NB4 (cell line): ENCODE measurements around the gene TCF12.
A peak's percentile ranks its signal among the peaks of the same experiment; 100 is the strongest.

Experiments used
- DNase-seq: peaks from one replicate; pipeline ENCODE4 v3.0.0; 2010; ENCODE audit warnings: low read depth
- H3K4me3 ChIP-seq: one replicate; pipeline ENCODE4 v1.5.1; 2011; ENCODE audit warnings: mild to moderate bottlenecking, low read depth, low read length, moderate library complexity
- CTCF ChIP-seq: IDR thresholded peaks from one replicate; pipeline ENCODE4 v1.5.1; 2012; ENCODE audit warnings: low read depth, low read length
- MAX ChIP-seq: IDR thresholded peaks from 2 replicates; pipeline ENCODE4 v1.6.1; 2011; ENCODE audit warnings: low read depth, low read length
- MYC ChIP-seq: IDR thresholded peaks from 2 replicates; pipeline ENCODE4 v1.6.1; 2011; ENCODE audit warnings: low read depth, low read length
- POLR2A ChIP-seq: IDR thresholded peaks from 2 replicates; pipeline ENCODE4 v1.6.1; 2011; ENCODE audit warnings: mild to moderate bottlenecking; ENCODE audit not compliant: insufficient read length; ENCODE audit errors: extremely low read depth

Gene TCF12

GRCh38 chr15:56879502-56879901 is 38.9 kb upstream of the TCF12 start:
- DNase-seq: no peak
- TF ChIP-seq CTCF (no peak), POLR2A (no peak), MYC (no peak), MAX (no peak)
- no peak overlapping the region for H3K4me3 ChIP-seq

- no peak for DNase-seq
- no peak overlapping the region for H3K4me3 ChIP-seq
- TF ChIP-seq POLR2A (no peak), MYC (no peak), CTCF (no peak), MAX (no peak)
Observed at GRCh38 chr15:56883088-56883487, 35.4 kb upstream of the TCF12 start.

GRCh38 chr15:56886363-56886931 is 32.0 kb upstream of the TCF12 start:
- peak; percentile 24 for DNase-seq
- peak overlapping the region; percentile 32 for H3K4me3 ChIP-seq
- TF ChIP-seq MAX (no peak), MYC (no peak), CTCF (no peak), POLR2A (no peak)

- H3K4me3 ChIP-seq: peak overlapping the region; percentile 73
- DNase-seq: peak; percentile 93
- TF ChIP-seq MAX (peak; percentile 50; the same call in 1 of the 2 replicates), MYC (peak; percentile 66; the same call in 1 of the 2 replicates), POLR2A (peak; percentile 74), CTCF (no peak)
Observed at GRCh38 chr15:56886932-56887781, 31.3 kb upstream of the TCF12 start.

- TF ChIP-seq POLR2A: no peak
- TF ChIP-seq MYC: no peak
- no peak for TF ChIP-seq CTCF
- no peak for TF ChIP-seq MAX
- peak overlapping the region; percentile 73 for H3K4me3 ChIP-seq
- DNase-seq: no peak
Observed at GRCh38 chr15:56887782-56888438, 30.5 kb upstream of the TCF12 start.
